Head of caudate nucleus (tissue), 42 donors: ENCODE results near the gene C2CD4C.
"Not testable (repeated sequence)": the region's sequence is repeated elsewhere in the genome, so short reads cannot be mapped to it uniquely, and the experiment has no call there.

Experiments
- DNase-seq, 42 donors: peaks; one replicate each; pipeline versions ENCODE4 v3.0.0 to v3.0.0-alpha.2; 2020 to 2021; ENCODE audit warnings: mixed read lengths in 7 of 42
- intact Hi-C: fragments of 100-400 bp; cut with DNase I; formaldehyde crosslinking; loops from one replicate; pipeline ENCODE4 v1.15.0; 2022

Gene C2CD4C

DNA sequence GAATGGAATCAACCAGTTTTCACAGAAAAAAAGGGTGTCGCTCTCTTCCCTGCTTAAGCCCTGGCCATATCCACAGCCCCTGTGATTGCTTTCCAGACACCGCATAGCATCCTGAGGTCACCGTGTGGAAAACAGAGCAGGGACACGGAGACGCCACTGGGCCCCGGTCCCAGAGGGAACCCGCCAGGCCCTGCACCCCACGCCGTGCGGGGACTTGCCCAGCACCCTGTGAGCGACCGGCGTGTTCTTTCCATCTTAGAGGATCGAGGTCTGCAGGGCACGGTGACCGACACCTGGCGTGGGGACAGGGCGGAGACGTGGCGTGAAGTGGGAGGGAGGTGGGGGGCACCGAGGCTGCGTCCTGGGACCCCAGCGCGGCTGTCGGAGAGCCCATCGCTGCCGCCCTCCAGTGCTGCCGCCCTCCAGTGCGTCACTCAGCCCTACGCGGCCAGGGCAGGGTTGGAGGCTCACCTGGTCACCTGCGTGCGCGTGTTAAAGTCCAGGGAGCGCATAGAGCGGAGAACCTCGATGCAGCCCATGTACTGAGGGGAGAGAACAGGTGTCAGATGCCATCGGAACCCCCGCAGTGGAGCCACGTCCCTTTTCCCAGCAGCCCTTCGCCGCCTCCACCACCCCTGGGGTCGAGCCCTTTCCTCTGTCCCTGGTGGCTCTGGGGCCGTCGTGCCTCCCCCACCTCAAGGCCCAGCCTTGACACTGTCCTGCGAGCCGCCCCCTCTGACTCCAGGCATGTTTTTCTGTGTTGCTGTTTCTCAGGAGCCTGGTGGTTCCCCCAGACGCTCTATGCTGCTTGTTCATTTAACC is 31.7 kb upstream of the C2CD4C start:
- intact Hi-C loops = no loop called here
- no peak for DNase-seq

DNA sequence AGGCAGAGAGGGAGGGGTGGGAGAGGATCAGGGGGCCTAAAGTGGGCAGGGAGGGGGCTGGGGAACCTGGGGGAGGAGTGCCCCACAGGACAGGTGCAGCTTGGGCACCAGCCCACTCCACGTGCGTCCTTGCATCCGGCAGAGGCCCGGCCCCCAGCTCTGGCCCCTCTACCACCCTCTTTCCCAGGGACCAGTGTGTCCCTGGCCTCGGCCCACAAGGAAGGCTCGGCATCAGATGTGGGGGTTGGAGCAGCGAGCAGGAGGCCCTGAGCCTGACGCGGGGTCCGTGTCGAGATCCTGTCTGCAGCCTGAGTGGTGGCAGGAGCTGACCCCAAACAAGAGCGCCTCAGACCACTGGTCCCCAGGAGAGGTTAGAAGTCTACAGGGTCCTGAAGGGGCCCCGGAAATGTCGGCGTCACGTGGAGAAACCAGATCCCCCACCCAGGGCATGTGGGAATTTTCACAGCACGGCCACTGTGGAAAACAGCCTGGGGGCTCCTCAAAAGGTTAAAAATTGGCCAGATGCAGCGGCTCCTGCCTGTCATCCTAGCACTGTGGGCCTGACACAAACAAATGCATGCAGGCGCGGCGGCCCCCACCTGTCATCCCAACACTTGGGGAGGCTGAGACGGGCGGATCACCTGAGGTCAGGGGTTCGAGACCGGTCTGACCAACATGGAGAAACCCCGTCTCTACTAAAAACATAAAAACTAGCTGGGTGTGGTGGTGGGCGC is 30.4 kb upstream of the C2CD4C start:
- intact Hi-C loops = no loop called here
- no peak for DNase-seq

DNA sequence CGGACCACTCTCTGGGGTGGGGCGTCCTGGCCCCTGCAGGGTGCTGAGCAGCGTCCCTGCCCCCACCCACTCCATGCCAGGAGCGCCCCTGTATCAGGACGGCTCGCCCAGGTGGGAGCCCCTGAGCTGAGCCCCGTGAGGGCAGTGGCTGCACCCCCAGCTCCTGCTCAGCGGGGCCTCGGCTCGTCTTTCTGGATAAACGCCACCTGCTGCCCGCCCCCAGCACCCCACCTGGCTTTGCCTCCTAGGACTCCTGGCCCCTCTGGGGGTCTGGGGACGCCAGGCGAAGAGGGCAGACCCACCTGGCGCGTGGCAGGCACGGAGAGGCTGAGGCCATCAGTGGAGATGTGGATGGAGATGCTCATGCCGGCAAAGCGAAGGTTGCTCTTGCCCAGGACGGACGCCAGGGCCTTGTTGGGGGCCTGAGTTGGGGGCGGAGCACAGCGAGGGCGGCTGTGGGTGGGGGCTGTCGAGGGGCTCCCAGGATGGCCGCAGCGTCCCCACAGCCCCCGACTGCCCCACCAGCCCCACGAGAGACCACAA is 29.5 kb upstream of the C2CD4C start:
- DNase-seq = no peak
- intact Hi-C loops = no loop called here

DNA sequence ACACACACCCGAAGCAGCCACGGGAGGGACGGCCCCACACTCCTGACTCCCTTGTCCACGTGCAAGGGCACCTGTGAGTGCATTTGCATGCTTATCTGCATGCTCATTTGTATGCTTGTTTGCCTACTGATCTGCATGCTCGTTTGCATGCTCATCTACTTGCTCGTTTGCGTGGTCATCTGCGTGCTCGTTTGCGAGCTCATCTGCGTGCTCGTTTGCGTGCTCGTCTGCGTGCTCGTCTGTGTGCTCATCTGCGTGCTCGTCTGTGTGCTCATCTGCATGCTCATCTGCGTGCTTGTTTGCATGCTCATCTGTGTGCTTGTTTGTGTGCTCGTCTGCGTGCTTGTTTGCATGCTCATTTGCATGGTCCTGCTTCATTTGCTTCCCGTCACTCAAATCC is 28.1 kb upstream of the C2CD4C start:
- intact Hi-C loops = no loop called here
- no peak for DNase-seq

DNA sequence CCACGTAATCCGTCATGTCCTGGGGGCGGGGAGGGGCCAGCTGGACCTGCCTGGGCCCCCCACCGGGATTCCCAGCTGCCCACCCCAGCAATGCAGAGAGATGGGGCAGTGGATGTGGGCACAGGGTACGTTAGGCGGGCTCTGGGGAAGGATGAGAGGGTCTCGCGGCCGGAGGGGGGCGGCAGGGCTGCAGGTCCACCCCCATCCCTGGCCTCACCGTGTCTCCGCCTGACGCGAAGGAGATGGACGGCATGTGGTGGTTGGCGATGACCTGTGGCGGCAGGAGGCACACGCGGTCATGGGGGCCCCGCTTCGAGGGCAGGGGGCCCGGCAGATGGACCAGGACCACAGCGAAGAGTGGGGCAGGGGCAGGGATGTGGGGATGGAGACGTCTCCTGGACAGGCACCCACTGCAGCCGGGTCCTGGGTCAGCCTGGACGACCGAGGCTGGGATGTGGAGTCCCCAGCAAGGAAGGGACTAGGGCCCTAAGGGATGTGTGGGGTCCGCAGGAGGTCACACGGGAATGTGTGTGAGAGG is 27.5 kb upstream of the C2CD4C start:
- DNase-seq = no peak
- intact Hi-C loops = no loop called here

DNA sequence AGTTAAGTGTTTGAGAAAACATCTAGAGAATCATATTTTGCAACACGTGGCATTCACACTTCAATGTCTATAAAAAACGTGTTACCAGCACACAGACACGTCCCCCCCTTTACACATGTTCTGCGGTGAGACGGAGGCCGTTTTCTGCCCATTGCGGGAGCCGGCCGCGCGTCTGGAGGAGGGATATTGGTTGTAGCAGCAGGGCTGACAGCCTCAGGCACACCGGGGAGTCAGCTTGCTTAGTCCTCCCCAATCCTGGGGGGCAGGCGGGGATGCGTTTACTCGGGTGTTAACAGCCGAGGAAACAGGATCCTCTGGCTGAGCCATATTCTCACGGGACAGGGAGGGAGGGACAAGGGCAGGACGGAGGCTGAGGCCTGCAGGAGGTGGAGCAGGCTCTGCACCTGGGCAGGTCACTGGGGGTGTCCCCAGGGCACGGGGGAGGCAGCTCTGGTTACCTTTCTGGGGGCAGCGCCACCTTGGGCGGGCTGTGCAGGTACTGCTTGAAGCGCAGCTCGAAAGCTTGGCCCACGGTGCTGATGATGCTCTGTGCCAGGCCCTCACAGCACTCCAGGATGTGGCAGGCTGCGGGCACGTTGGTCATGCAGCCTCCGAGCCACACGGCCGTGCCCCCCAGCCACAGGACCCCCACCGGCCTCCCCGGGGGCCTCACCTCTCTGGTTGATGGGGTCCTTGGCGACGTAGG is 26.9 kb upstream of the C2CD4C start:
- intact Hi-C loops = no loop called here
- DNase-seq = no peak

DNA sequence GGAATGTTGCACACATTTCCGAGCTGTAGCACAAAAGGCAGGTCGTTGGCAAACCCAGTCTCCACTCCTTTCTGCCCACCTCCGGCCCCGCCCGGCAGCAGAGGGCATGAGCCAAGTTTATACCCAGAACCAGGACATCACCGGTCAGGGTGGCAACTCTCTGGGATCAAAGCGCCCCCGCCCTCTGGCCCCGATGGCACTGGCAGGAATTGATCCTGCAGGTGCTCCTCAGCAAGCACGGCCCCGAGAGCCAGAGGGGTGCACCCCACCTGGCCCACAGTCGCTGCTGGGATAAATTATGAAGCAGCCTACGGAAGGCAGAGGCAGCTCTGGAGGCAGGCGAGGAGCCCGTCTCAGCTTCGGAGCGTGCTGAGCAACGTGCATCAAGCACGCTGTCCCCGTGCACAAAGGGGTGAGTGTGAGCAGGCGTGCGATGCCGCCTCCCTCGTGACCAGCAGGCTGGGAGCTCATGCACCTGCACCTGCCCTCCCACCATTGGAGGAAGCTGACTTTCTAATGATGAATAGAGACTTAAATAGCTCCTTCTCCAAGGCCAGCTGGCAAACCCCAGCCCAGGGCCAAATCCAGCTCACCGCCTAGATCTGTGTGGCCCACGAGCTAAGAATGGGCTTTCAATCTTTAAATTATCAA is 26.2 kb upstream of the C2CD4C start:
- peak in 17 of 42 donors; percentile 16 to 51 (median 27) for DNase-seq
- intact Hi-C loops = no loop called here

DNA sequence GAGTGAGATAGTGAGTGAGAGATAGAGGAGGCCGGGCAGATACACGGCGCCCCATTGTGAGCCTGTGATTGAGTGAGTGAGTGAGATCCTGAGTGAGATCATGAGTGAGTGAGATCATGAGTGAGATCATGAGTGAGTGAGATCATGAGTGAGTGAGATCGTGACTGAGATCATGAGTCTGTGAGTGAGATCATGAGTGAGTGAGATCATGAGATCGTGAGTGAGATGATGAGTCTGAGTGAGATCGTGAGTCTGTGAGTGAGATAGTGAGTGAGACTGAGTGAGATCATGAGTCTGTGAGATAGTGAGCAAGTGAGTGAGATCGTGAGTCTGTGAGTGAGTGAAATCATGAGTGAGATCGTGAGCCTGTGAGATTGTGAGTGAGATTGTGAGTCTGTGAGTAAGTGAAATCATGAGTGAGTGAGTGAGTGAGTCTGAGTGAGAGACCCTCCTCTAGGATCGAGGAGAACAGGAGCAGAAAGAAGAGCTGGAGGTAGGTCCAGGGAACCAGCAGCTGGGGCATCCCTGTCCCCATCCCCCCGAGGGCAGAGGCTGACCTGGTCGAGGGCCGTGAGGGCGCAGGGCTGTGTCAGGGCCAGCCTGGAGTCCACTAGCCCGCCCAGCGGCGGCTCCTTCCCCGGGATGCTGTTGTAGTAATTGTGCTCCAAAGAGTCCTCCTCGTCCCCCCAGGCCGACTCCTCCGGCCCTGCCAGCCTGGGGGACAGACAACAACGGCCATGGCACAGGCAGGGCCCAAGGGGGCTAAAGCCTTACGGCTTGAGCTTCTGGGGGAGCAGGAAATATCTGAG is 25.4 kb upstream of the C2CD4C start:
- no peak for DNase-seq
- intact Hi-C loops = no loop called here

DNA sequence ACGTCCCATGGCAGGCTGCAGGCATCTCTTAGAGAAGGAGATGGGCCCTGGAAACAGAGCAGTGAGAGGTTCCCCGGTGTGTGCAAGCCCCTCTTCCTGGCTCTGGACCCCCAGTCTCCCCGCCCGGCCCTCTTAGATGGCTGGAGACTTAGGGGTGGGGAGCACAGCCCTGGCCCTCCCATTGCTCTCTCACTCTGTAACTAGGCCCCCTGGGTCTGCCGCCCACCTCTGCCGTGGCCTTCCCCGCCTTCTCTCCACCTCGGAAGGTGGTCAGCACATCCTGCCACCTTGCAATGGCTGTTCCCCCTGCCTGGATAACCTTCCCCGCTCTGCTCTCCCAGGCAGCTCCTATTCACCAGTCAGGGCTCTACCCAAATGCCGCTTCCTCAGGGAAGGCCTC is 21.8 kb upstream of the C2CD4C start:
- intact Hi-C loops = no loop called here
- no peak for DNase-seq

DNA sequence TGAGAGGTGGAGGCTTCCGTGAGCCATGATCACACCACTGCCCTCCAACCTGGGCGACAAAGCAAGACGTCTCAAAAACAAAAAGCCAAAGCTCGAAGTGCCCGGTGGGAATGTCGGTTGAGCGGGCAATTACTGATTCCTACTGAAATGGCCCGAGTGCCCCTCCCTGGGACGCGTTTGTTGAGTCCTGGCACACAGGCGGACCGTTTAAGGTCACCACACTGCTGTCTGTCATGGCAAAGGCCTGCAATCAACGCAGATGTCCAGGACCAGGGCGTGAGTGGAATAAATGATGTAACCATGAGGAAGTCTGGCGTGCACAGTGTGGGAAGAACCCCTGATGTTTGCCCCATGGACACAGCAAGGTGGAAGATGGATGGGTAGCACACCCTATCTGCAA is 19.2 kb upstream of the C2CD4C start:
- no peak for DNase-seq
- intact Hi-C loops = no loop called here

DNA sequence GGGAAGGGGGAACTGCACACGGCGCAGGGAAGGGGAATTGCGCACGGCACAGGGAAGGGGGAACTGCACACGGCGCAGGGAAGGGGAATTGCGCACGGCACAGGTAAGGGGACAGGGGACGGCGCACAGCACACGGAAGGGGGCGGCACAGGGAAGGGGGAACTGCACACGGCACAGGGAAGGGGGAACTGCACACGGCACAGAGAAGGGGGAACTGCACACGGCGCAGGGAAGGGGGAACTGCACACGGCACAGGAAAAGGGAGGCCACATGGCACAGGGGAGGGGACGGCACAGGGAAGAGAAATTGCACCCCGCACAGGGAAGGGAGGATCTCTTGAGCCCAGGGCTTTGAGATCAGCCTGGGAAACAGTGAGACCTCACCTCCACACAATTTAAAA is 18.7 kb upstream of the C2CD4C start:
- DNase-seq, intact Hi-C loops: not testable (repeated sequence)

DNA sequence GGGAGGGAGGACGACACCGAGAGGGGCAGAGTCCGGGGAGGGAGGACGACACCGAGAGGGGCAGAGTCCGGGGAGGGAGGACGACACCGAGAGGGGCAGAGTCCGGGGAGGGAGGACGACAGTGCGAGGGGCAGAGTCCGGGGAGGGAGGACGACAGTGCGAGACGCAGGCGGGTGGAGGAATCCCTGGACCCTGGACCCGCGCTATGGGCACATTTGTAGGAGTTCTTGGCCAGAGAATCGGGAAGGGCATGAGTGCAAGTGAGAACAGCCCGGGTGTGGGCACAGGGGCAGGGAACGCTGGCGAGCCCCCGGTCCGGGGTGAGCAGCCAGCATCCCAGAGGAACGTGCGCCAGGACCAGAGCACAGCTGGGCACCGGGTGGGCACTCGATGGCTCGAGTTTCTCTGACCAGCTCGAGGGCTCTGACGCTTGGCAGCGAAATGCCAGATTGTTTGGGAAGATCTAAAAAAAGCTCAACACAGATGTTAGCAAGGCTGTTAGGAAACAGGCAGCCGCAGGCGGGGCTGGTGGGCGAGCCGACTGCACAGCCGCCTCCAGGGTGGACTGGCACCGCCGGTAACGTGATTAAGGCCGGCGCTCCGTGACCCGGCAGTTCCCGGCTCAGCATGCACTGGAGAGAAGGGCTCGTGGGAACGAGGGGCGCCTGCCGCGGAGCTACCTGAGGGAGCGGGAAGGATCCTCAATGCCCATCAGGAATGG is 17.9 kb upstream of the C2CD4C start:
- intact Hi-C loops = no loop called here

DNA sequence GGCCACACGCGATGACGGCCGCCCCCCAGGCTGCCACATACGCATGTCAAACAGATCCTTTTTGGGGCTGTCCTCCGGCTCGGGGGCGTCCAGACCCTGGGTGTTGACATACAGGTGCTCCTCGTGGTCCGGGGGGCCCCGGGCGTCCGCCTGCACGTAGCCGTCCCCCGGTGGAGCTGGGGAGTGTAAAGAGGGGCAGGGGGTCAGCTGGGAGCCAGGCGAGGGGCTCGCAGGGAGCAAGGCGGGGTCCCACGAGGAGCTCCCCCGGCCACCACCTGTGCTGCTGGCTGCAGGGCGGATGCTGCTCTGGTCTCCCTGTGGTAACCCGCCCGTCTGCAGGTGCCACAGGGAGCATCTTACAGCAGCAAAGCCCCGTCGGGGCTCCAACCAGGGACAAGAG is 16.1 kb upstream of the C2CD4C start:
- DNase-seq = no peak
- intact Hi-C loops = no loop called here

More for the DNA sequence above, 17.9 kb upstream of the C2CD4C start:
- DNase-seq = peak in 23 of 42 donors; percentile 18 to 69 (median 41)

DNA sequence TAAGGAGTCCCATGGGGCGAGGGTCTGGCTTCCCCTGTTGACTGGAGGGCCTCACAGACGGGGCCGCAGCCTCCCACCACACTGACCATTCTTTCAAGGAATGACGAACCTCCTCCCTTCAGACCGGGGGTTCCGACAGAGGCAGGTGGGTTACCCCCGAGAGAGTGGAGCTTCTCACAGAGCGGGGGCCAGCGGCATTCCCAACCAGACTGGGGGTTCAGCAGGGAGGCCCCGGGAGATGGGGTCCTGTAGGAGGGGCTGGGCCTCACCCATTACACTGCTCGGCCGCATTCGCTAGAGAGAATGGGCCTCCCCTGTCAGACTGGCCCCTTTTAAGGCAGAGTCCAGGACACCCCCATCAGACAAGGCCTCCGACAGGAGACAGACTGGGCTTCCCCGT is 15.6 kb upstream of the C2CD4C start:
- DNase-seq = no peak
- intact Hi-C loops = no loop called here

DNA sequence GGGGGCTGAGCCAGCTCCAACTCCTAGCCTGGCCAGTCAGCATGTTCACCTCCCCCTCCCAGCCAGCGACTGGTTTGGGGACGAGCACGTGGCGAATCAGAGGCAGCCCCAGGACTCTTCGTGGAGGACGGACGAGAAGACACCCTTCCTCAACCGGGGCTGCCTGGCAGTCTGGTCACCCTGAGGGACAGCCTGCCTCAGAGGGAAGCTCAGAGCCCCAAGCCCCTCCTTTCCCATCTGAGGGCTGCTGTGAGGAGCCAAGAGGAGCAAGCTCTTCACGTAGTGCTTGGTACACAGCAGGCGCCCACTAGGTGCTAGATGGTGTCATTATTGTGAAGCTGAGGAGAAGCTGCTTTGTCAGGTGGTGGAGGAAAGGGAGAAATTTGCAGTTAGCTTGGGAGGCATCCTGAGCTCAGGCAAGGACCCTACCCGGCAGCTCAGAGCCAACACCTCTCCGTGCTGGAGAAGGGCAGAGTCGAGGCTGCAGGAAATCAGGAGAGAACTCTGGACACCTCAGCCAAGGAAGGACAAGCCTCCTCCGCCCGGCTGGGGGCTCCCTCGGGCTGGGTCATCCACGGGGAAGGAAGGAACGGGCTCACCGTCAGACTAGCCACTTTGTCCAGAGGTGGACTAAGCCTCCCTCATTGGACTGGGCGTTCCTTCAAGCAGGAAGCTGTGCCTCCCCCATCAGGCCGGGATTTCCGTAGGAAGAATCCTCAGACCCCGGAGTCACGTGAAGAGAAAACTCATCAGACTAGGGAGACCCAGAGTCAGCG is 14.9 kb upstream of the C2CD4C start:
- no peak for DNase-seq
- intact Hi-C loops = no loop called here

DNA sequence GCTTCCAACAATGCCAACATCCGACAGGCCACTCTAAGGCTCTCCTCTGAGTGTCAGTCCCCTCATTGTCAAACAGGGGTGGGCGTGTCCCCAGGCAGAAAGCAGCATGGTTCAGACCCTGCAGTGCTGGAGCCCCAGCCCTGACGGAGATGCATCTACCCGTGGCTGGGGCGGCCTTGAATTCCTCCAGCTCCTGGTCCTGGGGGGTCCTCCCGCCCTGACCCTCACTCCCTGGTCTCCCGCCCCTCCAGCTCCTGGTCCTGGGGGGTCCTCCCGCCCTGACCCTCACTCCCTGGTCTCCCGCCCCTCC is 13.9 kb upstream of the C2CD4C start:
- DNase-seq, intact Hi-C loops: not testable (repeated sequence)
